Measurements from ENCODE around the gene SMIM41. TPM values are rescaled to one million over a fixed set of nuclear protein-coding genes. Genes with fewer than 3 reads are reported as not detected.

Gene SMIM41
- total RNA-seq, 1 donor from 2014 or later: not detected

DNA sequence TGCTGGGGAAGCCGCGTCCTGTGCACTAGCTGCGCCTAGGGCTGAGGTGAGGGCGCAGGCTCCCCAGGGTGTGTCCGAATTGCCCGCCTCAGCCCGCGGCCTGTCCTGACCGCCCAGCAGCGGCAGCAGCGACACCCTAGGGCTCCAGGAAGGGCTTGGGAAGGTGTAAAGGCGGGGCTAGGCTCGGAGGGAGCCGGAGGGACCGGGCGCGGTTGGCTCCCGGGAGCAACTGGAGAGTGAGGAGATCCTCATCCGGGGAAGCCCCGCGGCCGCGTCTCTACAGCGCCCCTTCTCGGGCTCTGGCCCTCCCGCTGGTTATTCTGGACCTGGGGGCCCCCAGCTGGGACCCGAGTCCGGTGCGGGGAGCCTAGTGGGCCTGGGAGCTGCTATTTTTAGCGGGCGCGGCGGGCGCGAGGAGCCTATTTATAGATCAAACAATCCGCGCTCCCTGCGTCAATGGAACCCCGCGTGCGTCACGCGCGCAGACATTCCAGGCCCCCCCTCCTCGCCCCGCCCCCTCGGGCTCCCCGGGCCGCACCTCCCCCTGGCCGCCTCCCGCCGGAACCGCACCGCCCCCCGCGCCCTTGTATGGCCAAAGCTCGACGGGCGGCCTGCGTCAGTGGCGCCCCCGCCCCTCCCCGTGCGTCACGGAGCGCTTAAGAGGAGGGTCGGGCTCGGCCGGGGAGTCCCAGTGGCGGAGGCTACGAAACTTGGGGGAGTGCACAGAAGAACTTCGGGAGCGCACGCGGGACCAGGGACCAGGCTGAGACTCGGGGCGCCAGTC lies 28.6 kb upstream of the SMIM41 start, which contains the start of gene NR4A1:
NR4A1 (plus strand) TSS at position 685 of the 784 bp plus-strand sequence. CDS start 2,887 bp downstream, outside the sequence.
- DNase-seq (ENCODE audit: low spot score): peak; percentile 96

DNA sequence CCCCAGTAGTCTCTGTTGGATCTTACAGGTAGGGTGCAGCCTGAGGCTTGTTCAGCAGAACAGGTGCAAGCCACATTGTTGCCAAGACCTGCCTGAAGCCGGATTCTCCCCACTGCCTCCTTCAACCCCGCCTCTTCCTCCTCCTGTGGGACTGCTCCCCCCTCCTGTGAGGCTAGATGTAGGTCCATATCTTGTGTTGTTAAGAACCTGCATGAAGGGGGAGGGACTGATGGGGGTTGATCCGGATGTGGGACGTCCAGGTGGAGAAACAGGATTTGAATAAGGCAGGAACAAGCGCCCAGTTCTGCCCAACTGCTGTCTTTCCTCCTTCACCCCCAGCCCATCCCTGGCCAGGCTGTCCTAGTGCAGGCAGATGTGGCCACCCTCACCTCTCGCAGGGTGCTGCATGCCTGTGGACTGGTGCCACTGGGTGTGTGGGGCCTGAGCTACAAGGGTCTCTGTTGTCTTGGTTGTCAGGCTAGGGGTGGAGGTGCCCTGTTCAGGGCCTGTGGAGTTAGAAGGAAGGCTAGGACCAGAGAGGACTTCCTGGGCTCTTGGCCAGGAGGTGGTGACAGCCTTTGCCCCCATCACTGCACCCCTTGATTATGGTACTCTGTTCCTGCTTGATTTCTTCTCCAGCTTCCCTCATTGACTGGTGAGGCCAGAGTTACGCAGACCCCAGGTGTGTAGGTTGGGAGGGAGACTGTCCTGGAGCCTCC lies 26.9 kb upstream of the SMIM41 start:
- DNase-seq (ENCODE audit: low spot score): no peak

DNA sequence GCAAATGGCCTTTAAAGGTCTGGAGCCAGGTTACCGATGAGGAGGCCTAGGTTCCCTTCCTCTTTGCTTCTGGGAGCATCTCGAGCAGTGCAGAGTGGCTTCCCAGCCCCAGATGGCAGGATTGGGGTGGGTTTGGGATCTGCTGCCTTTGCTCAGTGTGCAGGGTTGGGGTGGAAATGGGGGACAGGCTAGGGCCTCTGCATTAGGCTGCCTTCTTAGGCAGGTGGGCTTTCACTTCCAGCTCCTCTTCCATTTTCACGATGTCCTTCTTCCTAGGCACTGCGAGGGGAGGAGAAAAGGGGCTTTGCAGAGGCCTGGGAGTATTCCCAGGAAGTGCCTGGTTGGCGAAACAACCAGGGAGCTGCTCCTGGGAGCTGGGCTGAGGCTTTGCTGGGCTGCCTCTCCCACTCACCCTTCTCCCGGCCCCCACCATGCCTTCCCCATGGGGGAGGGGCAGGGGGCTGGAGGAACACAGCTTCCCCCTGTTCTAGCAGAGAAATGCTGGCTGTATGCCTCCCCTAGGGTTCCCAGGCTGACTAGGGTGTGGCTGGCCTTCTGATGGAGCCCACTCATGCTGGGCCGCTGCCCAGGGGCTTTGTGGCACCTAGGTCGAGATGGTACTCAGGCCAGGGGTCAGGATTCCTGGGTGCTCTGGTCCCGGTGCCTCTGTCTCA lies 25.8 kb upstream of the SMIM41 start:
- no peak for DNase-seq (ENCODE audit: low spot score)

DNA sequence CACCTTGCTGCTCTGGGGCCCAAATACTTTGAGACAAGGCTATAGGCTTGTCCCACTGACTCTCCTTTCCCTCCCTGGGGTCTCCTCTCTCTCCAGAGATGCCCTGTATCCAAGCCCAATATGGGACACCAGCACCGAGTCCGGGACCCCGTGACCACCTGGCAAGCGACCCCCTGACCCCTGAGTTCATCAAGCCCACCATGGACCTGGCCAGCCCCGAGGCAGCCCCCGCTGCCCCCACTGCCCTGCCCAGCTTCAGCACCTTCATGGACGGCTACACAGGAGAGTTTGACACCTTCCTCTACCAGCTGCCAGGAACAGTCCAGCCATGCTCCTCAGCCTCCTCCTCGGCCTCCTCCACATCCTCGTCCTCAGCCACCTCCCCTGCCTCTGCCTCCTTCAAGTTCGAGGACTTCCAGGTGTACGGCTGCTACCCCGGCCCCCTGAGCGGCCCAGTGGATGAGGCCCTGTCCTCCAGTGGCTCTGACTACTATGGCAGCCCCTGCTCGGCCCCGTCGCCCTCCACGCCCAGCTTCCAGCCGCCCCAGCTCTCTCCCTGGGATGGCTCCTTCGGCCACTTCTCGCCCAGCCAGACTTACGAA lies 25.2 kb upstream of the SMIM41 start:
- no peak for DNase-seq (ENCODE audit: low spot score)

DNA sequence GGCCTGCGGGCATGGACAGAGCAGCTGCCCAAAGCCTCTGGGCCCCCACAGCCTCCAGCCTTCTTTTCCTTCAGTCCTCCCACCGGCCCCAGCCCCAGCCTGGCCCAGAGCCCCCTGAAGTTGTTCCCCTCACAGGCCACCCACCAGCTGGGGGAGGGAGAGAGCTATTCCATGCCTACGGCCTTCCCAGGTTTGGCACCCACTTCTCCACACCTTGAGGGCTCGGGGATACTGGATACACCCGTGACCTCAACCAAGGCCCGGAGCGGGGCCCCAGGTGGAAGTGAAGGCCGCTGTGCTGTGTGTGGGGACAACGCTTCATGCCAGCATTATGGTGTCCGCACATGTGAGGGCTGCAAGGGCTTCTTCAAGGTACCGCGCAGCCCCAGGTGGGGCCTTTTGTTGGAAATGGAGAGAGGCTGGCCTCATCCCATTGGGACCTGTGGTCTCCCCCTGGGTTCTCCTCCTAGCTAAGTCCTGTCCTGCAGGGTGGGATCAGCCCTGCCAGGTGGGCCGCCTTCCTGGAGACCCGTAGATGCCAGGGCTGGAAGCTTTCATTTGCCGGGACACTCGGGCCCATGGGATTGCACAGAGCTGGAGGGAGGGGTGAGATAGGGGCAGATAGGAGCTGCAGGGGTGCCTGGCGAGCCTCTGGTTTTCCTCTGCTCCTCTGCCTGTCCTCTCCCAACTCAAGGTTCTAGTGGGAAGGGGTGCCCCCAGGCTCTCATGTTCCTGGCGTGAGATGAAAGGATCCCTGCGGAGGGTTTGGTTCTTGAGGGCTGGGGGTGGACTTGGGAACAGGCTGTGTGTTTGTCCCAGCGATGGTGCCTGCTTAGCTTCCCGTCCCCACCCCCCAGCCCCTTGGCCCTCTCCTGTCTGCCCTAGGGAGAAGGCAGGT lies 24.4 kb upstream of the SMIM41 start:
- DNase-seq (ENCODE audit: low spot score): no peak

DNA sequence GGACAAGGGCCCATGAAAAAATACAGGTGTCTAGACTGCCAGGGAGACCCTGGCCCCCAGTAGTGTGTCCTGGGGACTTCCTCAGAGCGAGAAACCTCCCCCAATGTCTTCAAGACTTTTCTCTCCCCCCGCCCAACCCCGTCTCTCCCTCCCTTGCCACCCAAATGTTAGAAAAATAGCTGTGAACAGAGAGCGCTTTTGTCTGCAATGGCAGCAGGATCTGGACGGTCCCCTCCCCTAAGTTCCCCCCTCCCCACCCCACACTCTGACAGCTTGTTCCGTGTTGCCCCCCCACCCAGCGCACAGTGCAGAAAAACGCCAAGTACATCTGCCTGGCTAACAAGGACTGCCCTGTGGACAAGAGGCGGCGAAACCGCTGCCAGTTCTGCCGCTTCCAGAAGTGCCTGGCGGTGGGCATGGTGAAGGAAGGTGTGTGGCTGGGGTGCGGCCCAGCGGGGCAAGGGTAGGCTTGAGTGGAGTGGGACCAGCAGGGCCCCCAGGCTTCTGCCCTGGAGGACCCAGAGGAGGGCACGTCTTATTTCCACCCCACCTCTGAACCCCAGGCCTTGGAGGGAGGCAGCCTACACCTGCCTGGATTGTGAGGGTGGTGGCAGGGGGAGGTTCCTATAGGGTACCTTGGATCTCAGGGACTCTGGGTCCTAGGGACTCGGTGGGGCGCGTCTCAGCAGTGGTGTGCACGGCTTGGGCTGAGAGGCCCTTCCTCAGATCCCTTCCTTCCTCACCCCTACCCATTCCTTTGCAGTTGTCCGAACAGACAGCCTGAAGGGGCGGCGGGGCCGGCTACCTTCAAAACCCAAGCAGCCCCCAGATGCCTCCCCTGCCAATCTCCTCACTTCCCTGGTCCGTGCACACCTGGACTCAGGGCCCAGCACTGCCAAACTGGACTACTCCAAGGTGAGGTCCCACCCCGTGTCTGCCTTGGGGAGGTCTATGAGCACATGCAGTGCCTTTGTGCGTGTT lies 23.5 kb upstream of the SMIM41 start:
- DNase-seq (ENCODE audit: low spot score): no peak

DNA sequence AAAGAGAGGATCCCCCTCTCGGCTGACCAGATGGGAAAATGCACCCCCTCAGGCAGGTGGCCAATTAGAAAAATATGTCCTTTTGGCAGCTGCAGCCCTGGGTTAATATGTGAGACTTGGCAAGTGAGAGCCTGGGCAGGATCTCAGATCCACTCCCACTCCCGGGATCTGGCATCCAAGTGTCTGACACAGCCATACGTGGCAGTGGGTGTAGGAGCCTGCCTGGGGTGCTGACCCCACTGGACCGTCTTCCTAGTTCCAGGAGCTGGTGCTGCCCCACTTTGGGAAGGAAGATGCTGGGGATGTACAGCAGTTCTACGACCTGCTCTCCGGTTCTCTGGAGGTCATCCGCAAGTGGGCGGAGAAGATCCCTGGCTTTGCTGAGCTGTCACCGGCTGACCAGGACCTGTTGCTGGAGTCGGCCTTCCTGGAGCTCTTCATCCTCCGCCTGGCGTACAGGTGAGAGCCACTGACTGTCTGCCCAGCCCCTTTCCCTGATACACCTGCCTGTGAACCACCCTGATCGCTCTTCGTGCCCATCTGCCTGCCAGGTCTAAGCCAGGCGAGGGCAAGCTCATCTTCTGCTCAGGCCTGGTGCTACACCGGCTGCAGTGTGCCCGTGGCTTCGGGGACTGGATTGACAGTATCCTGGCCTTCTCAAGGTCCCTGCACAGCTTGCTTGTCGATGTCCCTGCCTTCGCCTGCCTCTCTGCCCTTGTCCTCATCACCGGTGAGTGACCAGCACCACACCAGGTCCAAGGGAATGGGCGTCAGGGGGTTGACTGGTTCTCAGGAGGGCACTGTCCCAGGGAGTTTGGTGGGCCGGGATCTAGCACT lies 22.5 kb upstream of the SMIM41 start:
- no peak for DNase-seq (ENCODE audit: low spot score)

DNA sequence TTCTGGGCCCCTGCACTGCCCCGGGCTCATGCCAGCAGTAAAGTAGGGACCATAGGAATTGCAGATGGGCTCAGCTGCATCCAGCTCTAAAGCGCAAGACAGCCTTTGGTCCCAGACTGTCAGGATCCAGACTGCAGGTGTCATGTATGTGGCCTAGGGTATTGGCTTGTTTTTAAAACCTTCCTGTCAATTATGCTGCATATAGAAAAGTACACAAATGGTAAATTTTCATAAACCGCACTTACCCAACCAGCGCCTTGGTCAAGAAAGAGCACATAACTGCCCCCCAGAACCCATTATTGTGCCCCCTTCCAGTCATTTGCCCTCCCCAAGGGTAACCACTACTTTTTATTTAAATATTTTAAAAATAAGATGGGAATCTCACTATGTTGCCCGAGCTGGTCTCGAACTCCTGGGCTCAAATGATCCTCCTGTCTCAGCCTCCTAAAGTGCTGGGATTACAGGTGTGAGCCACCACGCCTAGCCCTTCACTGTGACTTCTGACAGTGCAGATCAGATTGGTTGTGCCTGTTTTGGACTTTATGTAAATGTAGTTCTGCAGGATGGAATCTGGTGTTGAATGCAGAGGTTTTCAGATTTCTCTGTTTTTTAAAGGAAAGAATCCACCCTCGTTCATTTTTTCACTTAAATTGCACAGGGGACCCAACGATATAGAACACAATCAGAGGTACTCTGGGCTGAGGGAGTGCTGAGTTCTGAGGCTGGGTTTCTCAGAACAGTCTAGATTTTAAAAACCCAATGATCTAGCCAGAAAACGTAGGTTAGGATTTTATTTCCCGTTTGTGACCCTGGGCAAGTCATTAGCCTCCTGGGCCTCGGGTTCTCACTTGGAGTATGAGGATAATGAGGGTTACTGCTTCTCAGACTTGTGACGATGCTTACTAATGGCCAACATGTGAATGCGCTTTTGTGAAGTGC lies 21.6 kb upstream of the SMIM41 start:
- no peak for DNase-seq (ENCODE audit: low spot score)

DNA sequence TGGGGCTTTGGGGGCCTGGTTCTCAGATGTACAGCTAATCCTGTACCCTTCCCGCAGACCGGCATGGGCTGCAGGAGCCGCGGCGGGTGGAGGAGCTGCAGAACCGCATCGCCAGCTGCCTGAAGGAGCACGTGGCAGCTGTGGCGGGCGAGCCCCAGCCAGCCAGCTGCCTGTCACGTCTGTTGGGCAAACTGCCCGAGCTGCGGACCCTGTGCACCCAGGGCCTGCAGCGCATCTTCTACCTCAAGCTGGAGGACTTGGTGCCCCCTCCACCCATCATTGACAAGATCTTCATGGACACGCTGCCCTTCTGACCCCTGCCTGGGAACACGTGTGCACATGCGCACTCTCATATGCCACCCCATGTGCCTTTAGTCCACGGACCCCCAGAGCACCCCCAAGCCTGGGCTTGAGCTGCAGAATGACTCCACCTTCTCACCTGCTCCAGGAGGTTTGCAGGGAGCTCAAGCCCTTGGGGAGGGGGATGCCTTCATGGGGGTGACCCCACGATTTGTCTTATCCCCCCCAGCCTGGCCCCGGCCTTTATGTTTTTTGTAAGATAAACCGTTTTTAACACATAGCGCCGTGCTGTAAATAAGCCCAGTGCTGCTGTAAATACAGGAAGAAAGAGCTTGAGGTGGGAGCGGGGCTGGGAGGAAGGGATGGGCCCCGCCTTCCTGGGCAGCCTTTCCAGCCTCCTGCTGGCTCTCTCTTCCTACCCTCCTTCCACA lies 20.7 kb upstream of the SMIM41 start:
- no peak for DNase-seq (ENCODE audit: low spot score)

DNA sequence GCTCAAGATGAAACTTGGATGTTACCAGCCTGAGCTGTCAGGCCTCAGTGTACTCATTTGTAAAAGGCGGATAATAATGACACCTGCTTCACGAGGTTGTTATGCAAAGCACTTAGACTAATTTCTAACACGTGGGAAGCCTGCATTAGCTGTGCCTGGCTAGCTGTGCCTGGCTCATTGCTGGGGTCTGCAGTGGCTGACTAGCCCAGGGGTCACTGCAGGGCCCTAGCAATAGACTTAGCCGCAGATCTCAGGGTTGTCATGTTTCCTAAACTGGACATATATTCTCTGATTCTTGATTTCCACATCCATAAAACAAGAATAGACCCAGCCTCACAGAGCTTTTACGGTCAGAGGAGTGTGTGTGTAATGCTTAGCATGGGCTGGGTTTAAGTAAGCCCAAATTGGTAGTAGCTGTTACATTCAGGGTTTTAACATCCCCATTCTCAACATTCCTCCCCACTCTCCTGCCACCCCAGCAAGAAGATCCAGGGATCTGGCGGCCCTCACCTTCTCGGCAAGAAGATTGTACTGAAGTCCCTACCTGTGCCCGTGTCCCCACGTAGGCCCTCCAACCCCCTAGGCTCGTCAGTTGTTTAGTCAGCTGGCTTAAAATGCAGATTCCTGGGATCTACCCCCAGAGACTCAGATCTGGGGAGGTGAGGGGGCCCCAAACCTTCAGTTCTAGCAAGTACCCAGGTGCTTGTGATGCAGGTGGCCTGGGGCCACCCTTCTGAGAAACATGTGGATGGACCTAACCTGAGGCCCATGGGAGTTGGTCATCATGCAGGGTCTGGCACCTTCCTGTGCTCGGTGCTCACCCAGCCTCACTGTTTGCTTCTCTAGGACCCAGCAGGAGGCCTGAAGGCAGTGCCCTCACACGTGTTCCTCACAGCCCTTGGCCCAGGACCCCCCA lies 19.7 kb upstream of the SMIM41 start:
- DNase-seq (ENCODE audit: low spot score): no peak

DNA sequence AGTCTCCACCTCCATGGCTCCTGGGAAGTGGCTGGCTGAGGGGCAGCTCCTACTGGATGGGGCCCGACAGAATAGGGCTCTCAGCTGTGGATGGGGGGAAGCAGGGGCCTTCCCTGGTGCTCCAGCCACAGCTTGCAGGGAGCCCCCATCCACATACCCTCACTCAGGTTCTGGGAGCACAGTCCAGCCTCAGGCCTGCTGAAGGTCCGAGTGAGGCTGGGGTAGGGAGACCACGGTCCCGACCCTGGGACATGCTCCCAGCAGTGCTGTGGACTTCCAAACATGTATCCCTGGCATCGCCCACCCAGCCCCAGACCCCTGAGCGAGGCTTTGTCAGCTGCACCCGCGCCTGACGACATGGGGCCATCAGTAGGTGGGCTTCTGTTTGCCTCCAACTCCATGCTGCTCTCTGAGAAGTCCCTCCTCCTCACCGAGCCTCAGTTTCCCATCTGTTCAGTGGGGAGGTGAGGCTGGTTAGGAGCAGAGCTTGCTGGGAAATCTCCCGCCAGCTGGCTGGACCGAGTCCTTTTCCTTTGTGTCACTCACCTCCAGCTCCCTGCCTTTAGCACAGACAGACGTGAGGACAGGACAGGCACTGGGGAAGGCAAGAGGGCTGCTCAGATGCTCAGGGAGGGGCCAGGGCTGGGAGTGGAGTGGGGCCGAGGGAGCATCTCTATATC lies 18.9 kb upstream of the SMIM41 start:
- no peak for DNase-seq (ENCODE audit: low spot score)

DNA sequence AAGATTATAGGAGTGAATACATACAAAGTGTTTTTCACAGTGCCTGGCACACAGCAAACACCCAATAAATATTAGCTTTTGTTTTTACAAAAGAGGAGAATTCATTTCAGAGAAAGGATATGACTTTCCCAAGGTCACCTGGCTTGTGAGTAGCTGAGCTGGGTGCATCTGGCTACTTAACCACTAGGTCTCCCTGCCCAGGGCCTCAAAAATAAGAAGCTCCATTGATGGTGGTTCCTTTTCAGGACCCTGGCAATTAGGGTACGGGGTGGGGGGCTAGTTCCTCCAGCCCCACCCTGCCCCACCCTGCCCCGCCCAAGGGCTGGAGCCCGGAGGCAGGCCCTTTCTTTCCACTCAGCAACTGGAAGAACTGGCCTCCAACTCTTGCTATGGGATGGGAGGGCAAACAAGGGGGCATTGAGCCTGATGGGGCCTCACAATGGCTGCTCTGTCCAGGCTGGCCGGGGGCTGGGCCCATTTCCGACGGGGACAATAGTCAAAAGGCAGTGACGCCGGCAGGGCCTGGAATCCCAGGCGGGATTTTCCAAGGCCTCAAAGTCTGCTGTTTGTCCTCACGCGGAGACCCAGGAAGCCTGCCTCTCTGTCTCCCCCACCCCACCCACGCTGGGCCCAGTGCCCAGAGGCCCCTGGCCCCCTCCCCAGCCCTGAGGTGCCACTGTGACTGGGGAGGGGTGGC lies 17.9 kb upstream of the SMIM41 start:
- no peak for DNase-seq (ENCODE audit: low spot score)

DNA sequence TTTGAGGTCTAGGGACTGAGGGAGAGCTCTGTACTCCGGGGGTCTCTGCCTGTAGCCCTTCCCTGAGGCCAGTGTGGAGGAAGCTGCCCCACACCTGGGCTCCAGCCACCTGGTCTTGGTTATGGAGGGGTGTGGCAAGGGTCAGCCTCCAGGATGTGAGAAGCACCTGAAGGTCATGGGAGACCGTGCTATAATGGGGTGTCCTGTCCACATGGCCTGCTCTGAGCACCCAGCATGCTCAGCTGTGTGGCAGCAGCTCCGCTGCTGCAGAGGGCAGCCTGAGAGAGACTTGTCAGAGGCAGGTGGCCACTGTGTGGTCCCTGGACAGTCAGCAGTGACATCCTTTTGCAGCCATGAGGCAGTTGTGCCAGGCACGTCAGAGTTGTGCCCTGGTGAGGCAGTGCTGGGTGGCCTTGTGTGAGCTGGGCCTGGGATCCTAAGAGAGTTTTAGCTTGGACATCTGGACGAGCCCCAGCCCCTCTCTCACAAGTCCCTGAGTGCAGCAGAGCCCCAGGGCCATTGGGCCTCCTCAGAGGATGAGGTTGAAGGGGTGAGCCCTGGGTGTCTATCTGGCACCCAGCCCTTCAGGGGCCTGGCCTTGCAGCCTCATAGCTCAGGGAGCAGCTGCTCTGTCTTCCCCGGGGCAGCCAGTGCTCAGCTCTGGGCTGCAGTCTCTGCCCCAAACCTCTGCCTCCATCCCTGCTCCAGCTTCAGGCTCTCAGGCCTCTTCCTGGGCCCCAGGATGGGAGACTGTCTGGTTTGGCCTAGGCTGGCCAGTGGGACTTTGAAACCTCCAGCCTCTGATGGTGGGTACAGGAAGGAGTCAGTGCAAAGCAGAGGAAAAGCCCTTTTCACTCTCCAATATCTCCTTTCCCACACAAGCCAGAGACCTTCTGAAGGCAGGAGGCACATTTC lies 17.1 kb upstream of the SMIM41 start:
- no peak for DNase-seq (ENCODE audit: low spot score)

Measured in umbilical cord (tissue), 2 donors.